K562 (cell line): ENCODE results near the gene RBP3. TPM values are rescaled to one million over a fixed set of nuclear protein-coding genes. Genes with fewer than 3 reads are reported as not detected.

ENCODE experiments used
- ATAC-seq: fragments of 200-7000 bp; cut with Tn5 transposase; 3 replicates; pipeline ENCODE4 v1.9.1; 2020; ENCODE audit warnings: moderate library complexity
- BruUV-seq: library from RNA; stranded (reverse); fragments of 400-500 nt; replicated peaks from 2 replicates; lab custom pipeline; 2021; lab: Mats Ljungman, UMichigan
- CTCF ChIA-PET: fragments of 300-600 bp; formaldehyde crosslinking; extraction: SDS; loops from one replicate; lab custom pipeline; 2021; ENCODE audit warnings: low intra/inter-chr PET ratio; lab: Yijun Ruan, JAX
- POLR2A ChIA-PET: fragments of 300-600, 350-650 bp; sonication (Branson Sonifier 250); formaldehyde crosslinking; extraction: SDS; loops from one replicate; lab custom pipeline; 2021; ENCODE audit warnings: antibody characterized with exemption, inconsistent platforms; lab: Yijun Ruan, JAX
- DNase-seq, 4 experiments: peaks; one replicate each; pipeline versions ENCODE4 v3.0.0 to v3.0.0-alpha.2; 2011 to 2018; ENCODE audit warnings: low spot score in 3 of 4, mixed read lengths in 3 of 4; ENCODE audit errors: extremely low read depth in 1 of 4
- FAIRE-seq: peaks from 2 replicates; lab custom pipeline; 2011; peaks lifted over from hg19 to GRCh38; lab: Jason Lieb, UNC
- H2AFZ ChIP-seq: 2 replicates; pipeline ENCODE4 v1.6.0; 2011; ENCODE audit warnings: low read depth, low read length, control low read depth, inconsistent platforms
- H3K27ac ChIP-seq: fragments of 200-600 bp; 3 replicates; pipeline ENCODE4 v1.8.0; 2011; ENCODE audit warnings: low read depth, mild to moderate bottlenecking, control low read depth, inconsistent platforms, low read length, moderate library complexity, mixed read lengths; ENCODE audit errors: extremely low read depth
- H3K27me3 ChIP-seq, 2 experiments: fragments of 300-600 bp in 1 of 2; 2 replicates in 1 of 2; 3 replicates in 1 of 2; pipeline versions ENCODE4 v1.6.0 to v1.8.0; 2011; ENCODE audit warnings: inconsistent platforms in 2 of 2, low read length in 2 of 2, mild to moderate bottlenecking in 1 of 2, mixed read lengths in 1 of 2, moderate library complexity in 1 of 2; ENCODE audit not compliant: control insufficient read depth in 2 of 2, insufficient read depth in 2 of 2
- H3K36me3 ChIP-seq: fragments of 300-600 bp; 3 replicates; pipeline ENCODE4 v1.8.0; 2011; ENCODE audit warnings: mild to moderate bottlenecking, low read length, inconsistent platforms; ENCODE audit not compliant: control insufficient read depth, insufficient read depth
- H3K4me1 ChIP-seq, 2 experiments: fragments of 200-600 bp in 1 of 2; replicated peaks in 1 of 2; 2 replicates in 1 of 2; 3 replicates in 1 of 2; pipeline versions ENCODE4 v1.5.1 to v1.8.0; 2011; ENCODE audit warnings: inconsistent platforms in 2 of 2, low read length in 2 of 2, mild to moderate bottlenecking in 1 of 2, mixed read lengths in 1 of 2, moderate library complexity in 1 of 2; ENCODE audit not compliant: control insufficient read depth in 2 of 2, insufficient read depth in 2 of 2
- H3K4me2 ChIP-seq: 2 replicates; pipeline ENCODE4 v1.6.1; 2011; ENCODE audit warnings: low read length, control low read depth, inconsistent platforms, mixed read lengths; ENCODE audit not compliant: insufficient read depth
- H3K4me3 ChIP-seq: fragments of 200-600 bp; sonication (generic), shearing (Covaris generic); 2 replicates; pipeline ENCODE4 v1.5.1; 2016; ENCODE audit warnings: control low read depth, inconsistent platforms
- H3K79me2 ChIP-seq: fragments of 200-600 bp; 3 replicates; pipeline ENCODE4 v1.8.0; 2011; ENCODE audit warnings: low read length, inconsistent platforms; ENCODE audit not compliant: control insufficient read depth, insufficient read depth
- H3K9ac ChIP-seq, 2 experiments: 2 replicates each; pipeline versions ENCODE4 v1.6.0 to v1.6.1; 2011; ENCODE audit warnings: low read depth in 2 of 2, low read length in 2 of 2, control low read depth in 1 of 2, inconsistent platforms in 1 of 2, mild to moderate bottlenecking in 1 of 2, mixed read lengths in 1 of 2; ENCODE audit not compliant: insufficient read depth in 1 of 2
- H3K9me1 ChIP-seq: one replicate; pipeline ENCODE4 v1.6.0; 2011; ENCODE audit warnings: inconsistent platforms, mild to moderate bottlenecking, low read length, moderate library complexity; ENCODE audit not compliant: control insufficient read depth, insufficient read depth
- H3K9me3 ChIP-seq: replicated peaks from 2 replicates; pipeline ENCODE4 v1.5.1; 2011; ENCODE audit warnings: low read depth, low read length, inconsistent platforms; ENCODE audit not compliant: control insufficient read depth, insufficient read depth
- H4K20me1 ChIP-seq: replicated peaks from 2 replicates; pipeline ENCODE4 v1.6.1; 2011; ENCODE audit warnings: low read length, inconsistent platforms, mixed read lengths; ENCODE audit not compliant: control insufficient read depth, insufficient read depth
- CHCHD3 ChIP-seq: fragments of 250-450 bp; sonication (Bioruptor Pico); IDR thresholded peaks from 2 replicates; pipeline ENCODE4 v2.1.2; 2022; ENCODE audit warnings: mild to moderate bottlenecking
- ZNF655 ChIP-seq: fragments of 250-450 bp; sonication (Bioruptor Pico); IDR thresholded peaks from 2 replicates; pipeline ENCODE4 v1.5.0; 2021
- WGBS: fragments of 100-300 bp; shearing (Covaris generic); methylation state at CpG from one replicate; pipeline ENCODE4 v1.1.6; 2016; ENCODE audit warnings: low coverage, mixed read lengths; ENCODE audit not compliant: insufficient coverage; ENCODE audit errors: missing lambda C conversion rate; 5-methylcytosine and 5-hydroxymethylcytosine counted together
- in situ Hi-C: fragments of 300-500 bp; cut with MboI; formaldehyde crosslinking; loops from 4 replicates; pipeline ENCODE4 v1.15.0; 2018; ENCODE audit warnings: inconsistent platforms, mixed read lengths
- intact Hi-C: fragments of 100-400 bp; cut with micrococcal nuclease; formaldehyde crosslinking; loops from 2 replicates; pipeline ENCODE4 v1.14.2; 2022
- polyA plus RNA-seq, 8 experiments: library from polyadenylated mRNA; depleted of rRNA in 4 of 8; stranded (reverse) in 5 of 8; unstranded in 3 of 8; fragments of >200 nt; fragmentation: Nextera tagmentation in 2 of 8; fragmentation: Illumina TruSeq in 1 of 8; extraction: Ambion mirVana in 2 of 8; extraction: Trizol in 1 of 8; gene quantifications; 2 replicates each; pipeline versions ENCODE4 v1.2.1 to v1.2.3, GENCODE V29; 2011 to 2014; ENCODE audit warnings: inconsistent platforms in 1 of 8, missing spikeins in 1 of 8
- total RNA-seq, 7 experiments: library from RNA; depleted of rRNA in 6 of 7; stranded (reverse); fragments of >200 nt in 6 of 7; fragmentation: Illumina TruSeq in 2 of 7; extraction: Trizol in 2 of 7; gene quantifications; 2 replicates each; pipeline versions ENCODE4 v1.2.1 to v1.2.3, GENCODE V29; 2011 to 2021; ENCODE audit warnings: low replicate concordance in 1 of 7
- TF ChIP-seq, protein P1 (sequence below): sonication (generic); formaldehyde crosslinking; IDR thresholded peaks from 2 replicates; pipeline ENCODE4 v1.8.1; 2023; ENCODE audit warnings: mild to moderate bottlenecking, missing genetic modification reagents
- TF ChIP-seq, protein P2 (sequence below): fragments of 250-450 bp; sonication (Bioruptor Pico); IDR thresholded peaks from 2 replicates; pipeline ENCODE4 v1.9.0; 2021; ENCODE audit warnings: mild to moderate bottlenecking

Gene RBP3
- total and polyA plus RNA-seq, 9 of the 15 experiments (the other 6 are each of a cell fraction or from before 2014, with no cell fraction given): not detected

GRCh38 chr10:47347303-47347675 is 874 bp upstream of the RBP3 start:
- no TSS peak for BruUV-seq
- intact Hi-C loops: no loop called here
- no peak for FAIRE-seq

More at GRCh38 chr10:47347303-47347675, 874 bp upstream of the RBP3 start:
- Histone ChIP-seq H4K20me1 (peaks cover 16% of the 10 kb centered on the region), H3K4me3 (no peak overlapping the region), H3K27me3 (peaks cover 46 to 71% of the 10 kb centered on the region in 2 experiments; a peak in 4 of 5 replicates), H3K9me1 (no peaks in the 10 kb centered on the region), H3K9ac (no peak overlapping the region), H3K27ac (no peak overlapping the region), H3K79me2 (no peaks in the 10 kb centered on the region), H3K4me1 (peaks cover 0 to 26% of the 10 kb centered on the region in 2 experiments; a peak in 1 of 5 replicates), H2AFZ (no peak overlapping the region), H3K9me3 (no peaks in the 10 kb centered on the region), H3K36me3 (no peaks in the 10 kb centered on the region), H3K4me2 (no peak overlapping the region)
- in situ Hi-C loops: no loop called here
- TF ChIP-seq CHCHD3 (no peak), ZNF655 (no peak)
- TF ChIP-seq, protein P1, sequence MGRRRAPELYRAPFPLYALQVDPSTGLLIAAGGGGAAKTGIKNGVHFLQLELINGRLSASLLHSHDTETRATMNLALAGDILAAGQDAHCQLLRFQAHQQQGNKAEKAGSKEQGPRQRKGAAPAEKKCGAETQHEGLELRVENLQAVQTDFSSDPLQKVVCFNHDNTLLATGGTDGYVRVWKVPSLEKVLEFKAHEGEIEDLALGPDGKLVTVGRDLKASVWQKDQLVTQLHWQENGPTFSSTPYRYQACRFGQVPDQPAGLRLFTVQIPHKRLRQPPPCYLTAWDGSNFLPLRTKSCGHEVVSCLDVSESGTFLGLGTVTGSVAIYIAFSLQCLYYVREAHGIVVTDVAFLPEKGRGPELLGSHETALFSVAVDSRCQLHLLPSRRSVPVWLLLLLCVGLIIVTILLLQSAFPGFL (CRISPR knock-in tag): no peak
- TF ChIP-seq, protein P2, sequence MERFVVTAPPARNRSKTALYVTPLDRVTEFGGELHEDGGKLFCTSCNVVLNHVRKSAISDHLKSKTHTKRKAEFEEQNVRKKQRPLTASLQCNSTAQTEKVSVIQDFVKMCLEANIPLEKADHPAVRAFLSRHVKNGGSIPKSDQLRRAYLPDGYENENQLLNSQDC (CRISPR knock-in tag): no peak
- DNase-seq (no peak), ATAC-seq (no peak)
- CTCF ChIA-PET: no interaction called here
- POLR2A ChIA-PET: interaction anchor here (1.0 to 1.4 kb wide), 2 partner anchors 11 to 33 kb away, joined by 3 to 5 read pairs; no protein-coding TSS in a partner anchor
- WGBS: 0% methylated on average over 4 of the region's 4 CpGs
